Measurements from ENCODE around the gene NCOA7. TPM values are rescaled to one million over a fixed set of nuclear protein-coding genes. Genes with fewer than 3 reads are reported as not detected.
"Not testable (repeated sequence)": the region's sequence is repeated elsewhere in the genome, so short reads cannot be mapped to it uniquely, and the experiment has no call there.

Gene NCOA7
- polyA plus RNA-seq, 4 donors: 33.7 to 71.3 (median 53.5) TPM

DNA sequence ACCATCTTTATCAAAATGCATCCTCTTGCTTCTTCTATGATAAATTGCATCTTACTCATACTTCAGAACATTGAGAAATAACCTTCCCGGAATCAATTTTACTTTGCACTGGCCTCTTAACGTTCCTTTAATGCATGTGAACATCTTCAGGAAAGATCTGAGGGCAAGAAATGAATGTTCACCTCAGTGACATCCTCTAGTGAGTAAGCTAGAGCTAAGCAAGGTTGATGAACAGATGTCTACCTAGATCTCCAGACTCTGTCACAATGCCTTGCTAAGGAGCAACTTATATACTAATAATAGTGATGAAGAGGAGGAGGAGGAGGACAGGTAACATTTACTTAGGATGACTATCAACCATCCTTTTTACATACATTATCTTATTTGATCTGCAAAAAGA lies 149.0 kb downstream of the NCOA7 start:
- DNase-seq (ENCODE audit: low read depth in 4 of 4, low spot score in 2 of 4): no peak

DNA sequence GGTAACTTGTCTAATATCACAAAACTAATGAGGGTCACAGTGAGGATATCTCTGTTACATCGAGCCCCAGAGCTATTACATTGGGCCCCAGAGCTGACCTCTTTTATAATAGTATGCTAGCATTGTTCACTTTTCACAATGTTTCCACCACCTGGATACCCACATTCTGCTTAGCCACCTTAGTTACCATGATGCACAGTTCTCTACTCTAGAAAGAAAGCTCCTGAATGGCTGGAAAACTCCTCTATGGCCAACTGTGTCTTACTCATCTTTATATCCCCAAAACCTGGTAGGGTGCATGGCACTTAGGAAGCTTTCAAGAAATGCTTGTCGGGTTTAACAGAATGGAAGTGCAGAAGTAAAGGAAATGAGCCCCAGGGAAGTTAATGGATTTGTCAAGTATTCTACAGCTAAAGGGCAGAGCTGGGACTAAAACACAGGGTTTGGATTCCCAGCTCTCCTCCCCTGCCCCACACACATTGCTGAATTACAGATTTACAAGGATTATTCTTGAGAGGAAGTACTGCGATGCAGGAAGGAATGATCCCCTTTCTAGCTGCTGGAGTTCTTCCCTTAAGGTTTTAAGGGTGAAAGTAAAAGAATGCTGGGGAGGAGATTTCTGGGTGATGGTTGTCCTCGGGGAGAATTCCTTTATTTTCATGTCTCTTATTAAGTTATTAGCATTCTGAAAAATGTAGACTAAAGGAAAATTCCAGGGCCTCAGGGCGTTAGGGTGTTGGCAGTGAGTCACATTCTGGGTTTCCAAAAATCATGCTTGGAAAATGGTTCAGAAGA lies 149.7 kb downstream of the NCOA7 start:
- no peak for DNase-seq (ENCODE audit: low read depth in 4 of 4, low spot score in 2 of 4)

DNA sequence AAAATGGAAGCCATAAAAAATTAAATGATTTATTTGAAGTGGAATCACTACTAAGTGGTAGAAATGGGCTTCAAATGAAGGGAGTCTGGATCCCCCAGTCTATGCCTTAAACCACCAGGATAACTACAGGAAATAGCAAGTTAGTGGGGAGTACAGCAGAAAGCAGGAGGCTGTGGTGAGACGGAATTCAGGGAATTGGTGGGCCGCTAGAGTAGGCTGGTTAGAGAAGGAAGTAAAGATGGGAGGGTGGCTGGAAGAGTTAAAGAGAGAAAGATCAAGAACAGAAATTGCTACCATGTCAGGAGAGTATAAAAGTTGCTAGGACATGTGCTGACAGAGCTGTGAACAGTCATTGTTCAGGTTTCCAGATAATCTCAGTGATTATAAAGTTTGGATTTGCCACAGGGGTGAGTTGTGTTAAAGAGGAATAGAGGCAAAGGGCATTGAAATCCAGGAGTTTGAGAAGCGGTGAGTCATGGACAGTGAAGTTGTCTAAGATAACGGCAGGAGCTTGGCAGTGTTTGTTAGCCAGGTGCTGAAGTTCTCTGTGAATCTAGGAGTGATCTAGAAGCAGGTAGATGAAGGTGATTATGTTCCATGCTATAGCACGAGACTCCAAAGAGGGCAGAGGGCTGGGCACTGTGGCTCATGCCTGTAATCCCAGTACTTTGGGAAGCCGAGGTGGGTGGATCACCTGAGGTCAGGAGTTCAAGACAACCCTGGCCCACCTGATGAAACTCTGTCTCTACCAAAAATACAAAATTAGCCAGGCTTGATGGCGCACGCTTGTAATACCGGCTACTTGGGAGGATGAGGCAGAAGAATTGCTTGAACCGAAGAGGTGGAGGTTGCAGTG lies 152.1 kb downstream of the NCOA7 start:
- no peak for DNase-seq (ENCODE audit: low read depth in 4 of 4, low spot score in 2 of 4)

DNA sequence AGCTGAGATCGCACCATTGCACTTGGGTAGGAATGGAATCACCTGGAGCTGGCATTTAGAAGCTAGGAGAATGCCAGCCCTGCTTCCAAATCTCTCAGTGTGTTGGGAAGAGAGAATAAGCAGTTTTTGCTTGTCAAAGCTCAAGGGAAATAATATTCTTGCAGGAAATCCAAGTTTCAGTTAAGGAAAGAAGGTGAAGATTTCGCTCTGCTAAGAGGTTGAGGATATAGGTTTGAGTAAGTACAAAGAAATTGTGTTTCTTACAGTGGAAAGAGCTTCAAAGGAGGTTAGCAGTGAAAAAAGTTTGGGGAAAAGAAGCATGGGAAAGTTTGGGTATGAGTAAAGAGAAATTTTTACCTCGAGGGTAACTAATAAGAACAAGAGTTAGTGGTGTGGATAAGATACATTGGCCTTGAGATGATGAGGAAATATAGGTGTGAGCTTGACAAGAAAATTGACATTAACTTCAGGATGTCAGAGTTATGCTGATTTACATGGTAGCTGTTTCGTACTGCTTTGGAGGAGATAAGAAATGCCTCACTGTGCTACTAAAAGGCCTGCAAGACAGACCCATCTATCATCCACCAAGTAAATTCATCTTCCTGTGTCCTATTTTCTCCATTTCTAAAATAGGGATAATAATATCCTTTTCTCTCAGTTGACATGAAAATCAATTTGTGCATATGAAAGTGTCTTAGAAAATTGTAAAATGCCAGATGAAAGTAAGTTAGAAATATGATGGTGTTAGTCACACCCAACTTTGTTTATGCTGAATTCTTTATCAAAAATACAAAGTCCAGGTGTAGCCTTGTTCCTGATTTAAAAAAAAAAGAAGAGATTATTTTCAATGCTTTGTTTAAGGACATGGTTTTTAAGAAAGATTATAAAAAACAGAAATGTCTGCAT lies 153.0 kb downstream of the NCOA7 start:
- no peak for DNase-seq (ENCODE audit: low read depth in 4 of 4, low spot score in 2 of 4)

DNA sequence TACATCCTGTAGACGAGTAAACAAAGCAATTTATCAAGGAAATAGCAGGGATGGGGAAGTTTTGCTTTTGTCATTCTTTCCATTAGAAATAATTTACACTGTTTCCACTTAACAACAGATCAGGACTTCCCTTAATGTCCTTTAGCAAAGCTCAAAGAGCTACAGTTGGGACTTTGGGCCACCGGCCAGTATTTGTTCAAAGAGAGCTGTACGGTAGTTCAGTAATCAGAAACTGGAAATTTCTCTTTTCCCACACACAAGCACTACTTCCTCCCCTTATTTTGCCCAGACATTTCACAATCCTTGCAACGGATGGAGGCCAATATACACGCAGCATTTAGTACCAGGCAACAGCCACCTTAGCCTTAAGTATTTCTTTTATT lies 153.7 kb downstream of the NCOA7 start:
- DNase-seq (ENCODE audit: low read depth in 4 of 4, low spot score in 2 of 4): no peak

DNA sequence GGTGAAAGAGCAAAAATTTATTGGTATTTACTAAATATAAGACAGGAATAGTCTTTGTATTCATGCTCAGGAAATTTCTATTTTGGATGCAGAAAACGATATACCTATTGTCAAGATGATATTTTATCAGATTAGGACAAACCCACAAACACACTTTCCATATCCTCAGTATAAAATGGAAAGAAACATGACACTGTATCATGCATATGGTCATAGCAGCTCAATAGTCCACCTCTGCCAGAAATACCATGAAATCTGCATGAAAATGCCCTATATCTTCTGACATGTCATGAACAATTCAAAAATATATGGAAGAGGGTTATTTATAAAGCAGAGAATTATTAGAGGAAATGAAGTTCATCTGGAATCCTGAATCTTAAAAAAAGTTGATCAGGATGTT lies 154.1 kb downstream of the NCOA7 start:
- DNase-seq (ENCODE audit: low read depth in 4 of 4, low spot score in 2 of 4): no peak

DNA sequence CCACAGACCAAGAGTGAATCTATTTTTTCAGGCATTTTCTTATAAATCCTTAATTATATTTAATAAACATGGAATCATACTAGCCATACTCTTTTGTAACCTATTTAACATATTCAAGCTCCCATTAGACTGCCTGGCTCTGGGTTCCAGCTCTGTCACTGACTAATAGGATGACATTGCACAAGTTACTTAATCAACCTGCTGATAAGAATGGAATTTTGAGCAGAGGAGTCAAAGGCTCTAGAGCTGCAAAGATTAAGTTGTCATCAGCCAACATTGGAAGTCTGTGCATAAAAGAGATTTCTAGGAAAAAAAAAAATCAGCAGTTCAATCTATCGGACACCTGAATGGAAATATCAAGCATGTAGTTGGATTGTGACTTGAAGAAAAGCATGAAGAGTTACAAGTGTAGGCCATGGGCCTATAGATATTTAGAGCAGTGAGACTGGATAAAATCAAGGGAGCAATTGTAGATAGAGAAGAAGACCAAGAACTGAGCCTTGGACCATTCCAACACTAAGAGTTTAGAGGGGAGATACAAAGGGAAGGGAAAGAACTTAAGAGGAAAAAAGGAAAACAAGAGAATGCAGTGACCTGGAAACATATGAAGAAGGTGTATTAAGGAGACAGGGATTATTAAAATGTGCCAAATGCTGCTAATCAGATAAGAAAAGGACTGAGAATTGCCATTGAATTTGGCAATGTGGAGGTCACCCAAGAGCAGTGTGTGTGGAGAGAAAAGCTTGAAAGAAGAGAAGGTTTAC lies 154.8 kb downstream of the NCOA7 start:
- DNase-seq (ENCODE audit: low read depth in 4 of 4, low spot score in 2 of 4): no peak

DNA sequence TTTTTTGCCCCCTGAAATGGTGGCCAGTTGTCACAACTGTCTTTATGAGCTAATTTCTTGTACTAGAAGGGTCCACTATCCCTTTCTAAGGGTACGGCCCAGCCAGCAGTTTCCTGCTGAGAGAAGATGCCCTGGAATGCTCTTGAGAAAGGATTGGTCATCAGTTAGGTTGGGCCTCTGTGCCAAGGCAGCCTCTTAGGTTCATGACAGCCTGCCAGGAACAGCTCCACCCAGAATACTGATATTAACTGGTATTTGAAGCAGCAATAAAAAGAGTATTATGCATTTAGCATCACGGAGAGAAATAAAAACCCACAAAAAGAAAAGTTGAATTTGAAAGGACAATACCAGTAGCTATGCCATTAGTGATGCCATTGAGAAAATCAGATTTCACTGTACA lies 156.9 kb downstream of the NCOA7 start:
- no peak for DNase-seq (ENCODE audit: low read depth in 4 of 4, low spot score in 2 of 4)

DNA sequence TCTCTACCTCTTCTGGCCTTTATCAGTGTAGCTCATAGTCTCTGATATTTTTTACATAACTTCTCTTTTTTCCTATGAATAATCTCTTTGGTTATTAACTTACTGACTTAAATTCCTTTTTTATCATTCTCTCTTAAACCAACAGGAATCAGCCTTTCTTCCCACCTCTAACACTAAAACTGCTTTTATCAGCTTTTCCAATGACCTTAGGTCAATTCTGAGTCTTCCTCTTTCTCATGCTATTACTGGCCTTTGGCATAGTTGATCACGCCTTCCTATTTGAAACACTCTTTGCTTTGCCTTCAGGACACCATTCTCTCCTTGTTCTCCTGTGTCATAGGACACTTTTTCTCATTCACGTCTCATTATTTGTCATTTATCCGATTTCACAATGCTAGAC lies 157.7 kb downstream of the NCOA7 start:
- DNase-seq (ENCODE audit: low read depth in 4 of 4, low spot score in 2 of 4): no peak

DNA sequence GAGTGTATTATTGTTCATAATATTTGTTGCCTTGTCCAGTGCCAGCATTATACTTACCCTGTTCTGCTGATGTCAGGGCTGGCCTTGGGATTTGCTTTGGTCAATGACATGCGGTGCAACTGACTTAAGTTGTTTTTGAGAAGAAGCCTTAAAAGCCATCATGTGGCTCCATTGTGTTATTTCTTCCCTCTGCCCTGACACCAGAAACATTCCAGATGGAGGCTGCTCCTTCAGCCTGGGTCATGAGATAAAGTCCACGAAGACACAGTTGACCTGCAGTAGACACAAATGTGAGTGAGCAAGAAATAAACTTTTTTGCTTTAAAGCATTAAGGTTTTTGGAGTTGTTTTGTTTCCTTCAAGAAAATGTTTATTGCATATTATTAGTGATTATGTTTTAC lies 158.3 kb downstream of the NCOA7 start:
- DNase-seq (ENCODE audit: low read depth in 4 of 4, low spot score in 2 of 4): no peak

DNA sequence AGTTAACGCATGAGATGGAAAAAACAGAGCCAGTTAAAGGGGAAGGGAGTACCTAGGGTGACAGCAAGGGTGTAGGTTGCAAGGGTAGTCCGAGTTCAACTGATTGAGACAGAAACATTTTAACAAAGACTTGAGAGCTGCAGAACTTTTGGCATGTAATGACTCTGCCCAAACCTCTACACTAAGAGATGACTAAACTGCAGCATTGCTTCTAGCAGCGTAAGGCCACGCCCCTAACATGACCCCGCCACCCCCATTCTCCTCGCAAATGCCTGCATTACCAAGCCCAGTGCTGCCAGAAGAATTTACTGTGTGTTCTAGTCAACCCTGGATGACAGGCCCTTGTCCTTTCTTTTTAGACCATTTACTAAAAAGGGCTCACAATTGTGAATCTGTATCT lies 159.5 kb downstream of the NCOA7 start:
- DNase-seq (ENCODE audit: low read depth in 4 of 4, low spot score in 2 of 4): no peak

DNA sequence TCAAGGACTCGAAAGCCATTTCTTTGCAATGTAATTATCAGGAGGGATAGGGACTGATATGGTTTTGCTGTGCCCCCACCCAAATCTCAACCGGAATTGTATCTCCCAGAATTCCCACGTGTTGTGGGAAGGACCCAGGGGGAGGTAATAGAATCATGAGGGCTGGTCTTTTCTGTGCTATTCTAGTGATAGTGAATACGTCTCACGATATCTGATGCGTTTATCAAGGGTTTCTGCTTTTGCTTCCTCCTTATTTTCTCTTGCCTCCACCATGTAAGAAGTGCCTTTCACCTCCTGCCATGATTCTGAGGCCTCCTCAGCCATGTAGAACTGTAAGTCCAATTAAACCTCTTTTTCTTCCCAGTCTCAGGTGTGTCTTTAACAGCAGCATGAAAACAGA lies 160.0 kb downstream of the NCOA7 start:
- not testable (repeated sequence) for DNase-seq (ENCODE audit: low read depth in 4 of 4, low spot score in 2 of 4)

DNA sequence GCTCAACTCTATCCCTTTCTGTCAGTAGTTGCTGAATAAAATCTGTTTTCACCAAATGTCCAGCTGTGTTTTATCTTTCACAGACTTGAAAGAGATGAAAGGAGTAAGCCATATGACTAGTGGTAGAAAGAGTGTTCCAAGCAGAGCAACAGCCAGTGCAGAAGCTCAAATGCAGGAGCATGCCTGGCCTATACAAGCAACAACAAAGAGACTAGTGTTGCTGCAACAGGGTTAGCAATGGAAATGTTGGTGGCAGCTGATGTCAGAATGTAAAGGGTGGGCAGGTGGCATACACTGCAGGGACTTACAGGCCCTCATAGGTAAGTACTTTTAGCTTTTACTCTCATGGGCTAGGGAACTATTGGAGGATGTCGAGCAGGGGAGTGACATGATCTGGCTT lies 160.6 kb downstream of the NCOA7 start:
- DNase-seq (ENCODE audit: low read depth in 4 of 4, low spot score in 2 of 4): no peak

DNA sequence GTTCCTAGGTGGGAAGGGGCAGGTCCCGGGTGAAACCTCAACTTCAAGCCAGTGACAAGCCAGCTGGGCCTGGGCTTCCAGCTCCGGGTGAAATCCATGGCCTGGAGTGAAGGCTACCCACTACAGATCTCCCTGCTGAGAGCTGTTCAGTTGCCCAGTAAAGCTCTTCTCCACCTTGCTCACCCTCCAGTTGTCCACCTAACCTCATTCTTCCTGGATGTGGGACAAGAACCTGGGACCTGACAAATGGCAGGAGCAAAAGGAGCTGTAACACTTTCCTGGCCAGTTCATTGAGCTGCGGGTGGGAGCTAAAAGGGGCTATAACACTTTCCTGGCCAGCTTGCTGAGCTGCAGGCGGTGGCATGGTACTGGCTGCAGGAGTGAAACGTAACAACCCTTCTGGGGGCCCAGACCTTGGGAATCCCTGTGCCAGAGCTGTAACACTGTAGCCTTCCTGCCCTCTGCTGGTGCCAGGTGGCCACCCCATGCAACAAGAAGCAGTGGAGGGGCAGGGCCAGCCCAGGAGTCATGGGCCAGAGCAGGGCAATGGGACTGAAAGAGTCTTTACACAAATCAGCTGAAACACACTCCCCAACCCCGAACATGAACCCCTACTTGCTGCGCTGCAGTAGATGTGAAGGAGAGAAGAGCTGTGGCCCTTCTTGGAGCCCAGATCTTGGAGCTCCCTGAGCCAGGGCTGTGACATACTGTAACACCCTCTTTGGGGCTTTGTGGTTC lies 162.2 kb downstream of the NCOA7 start:
- DNase-seq (ENCODE audit: low read depth in 4 of 4, low spot score in 2 of 4): no peak

DNA sequence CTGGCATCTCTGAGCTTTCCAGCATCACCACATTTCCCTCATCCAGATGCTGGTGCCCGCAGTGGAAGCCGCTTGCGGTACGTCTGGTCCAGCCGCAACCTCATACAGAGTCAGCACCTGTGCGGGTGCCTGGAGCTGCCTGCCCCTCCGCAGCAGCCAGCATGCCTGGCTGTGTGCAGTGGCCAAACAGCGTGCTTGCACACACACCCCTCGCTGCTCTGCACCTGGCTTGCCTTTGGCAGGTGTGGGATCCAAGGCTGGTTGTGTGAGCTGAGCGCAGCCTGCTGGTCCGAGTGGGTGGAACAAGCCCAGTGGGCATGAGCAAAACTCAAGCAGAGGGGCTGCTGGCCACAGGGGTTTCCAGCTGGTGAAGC lies 162.7 kb downstream of the NCOA7 start:
- DNase-seq (ENCODE audit: low read depth in 4 of 4, low spot score in 2 of 4): no peak

DNA sequence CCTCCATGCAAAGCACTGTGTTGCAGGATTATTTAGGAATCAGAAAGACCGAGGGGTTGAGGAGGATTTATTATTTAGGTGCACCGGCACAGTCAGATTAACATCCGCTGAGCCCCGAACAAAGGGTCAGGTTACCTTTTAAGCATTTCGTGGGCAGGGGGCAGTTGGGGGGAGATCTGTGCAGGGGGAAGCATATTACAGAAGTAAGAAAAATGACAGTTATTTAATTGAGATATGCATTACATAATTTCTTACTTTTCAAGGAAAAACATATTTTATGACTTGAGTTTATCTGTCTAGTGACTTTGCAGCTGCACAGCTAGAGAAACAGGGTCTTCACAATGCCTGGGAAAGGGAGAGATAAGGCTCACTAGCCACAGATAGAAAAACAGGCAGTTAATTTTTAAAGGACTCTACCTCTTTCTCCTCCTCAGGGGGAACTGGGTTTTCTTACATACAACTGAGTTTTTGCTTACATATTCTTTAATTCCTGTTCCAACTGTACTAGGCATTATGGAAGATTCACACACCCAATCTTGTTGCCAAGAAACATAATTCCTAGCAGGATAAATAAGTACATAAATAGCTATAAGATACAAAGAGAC lies 164.1 kb downstream of the NCOA7 start:
- no peak for DNase-seq (ENCODE audit: low read depth in 4 of 4, low spot score in 2 of 4)

DNA sequence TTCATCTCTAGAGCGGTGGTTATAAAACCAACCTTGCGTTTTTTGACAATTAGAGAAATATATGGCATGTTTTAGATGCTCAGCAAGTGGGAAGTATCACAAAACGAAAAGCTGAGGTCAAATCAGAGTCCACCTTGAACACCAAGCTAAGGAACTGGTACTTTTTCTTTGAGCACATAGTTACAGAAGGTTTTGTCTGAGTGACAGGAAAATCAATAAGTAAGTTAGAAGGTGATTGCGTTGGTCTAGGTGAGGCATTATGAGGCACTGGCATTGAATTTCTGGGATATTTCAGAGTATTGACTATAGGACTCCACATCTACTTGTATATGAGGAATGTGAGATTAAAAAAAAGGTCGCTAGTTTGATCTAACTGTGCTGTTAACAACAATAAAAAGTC lies 165.2 kb downstream of the NCOA7 start:
- no peak for DNase-seq (ENCODE audit: low read depth in 4 of 4, low spot score in 2 of 4)

DNA sequence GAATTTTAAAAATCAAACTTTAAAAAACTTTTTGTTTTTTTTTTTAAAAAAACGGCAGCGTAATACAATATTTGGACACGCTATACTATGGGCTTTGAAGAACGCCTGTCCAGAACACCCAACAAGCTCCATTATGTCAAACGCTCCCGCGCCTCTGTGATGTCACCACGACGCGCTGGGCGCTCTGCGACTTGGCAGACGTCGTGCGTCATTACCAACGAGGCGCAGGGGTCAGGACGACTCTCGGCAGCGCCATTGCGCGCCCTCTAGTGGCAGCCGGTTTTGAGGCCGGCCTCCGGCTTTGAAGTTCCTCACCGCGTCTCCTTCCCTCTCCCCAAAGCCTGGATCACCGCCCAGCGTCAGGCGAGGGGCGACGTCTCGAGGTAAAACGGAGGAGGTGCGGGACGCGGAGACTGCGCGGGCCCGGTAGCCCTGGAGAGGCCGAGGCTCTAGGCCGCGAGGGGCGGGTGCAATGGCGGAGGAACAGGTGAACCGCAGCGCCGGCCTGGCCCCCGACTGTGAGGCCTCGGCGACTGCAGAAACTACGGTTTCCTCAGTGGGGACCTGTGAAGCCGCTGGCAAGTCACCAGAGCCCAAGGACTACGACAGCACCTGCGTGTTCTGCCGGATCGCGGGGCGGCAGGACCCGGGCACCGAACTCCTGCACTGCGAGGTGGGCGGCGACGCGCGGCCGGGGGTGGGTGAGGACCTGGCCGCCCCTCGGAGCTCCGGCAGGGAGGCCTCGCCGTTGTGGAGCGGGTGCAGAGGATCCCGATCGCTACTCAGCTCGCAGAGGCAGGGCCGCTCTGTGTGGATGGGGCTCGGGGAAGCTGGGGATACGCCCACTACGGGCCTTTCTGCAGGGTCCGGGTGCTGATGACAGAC lies 166.0 kb downstream of the NCOA7 start, which contains the start of gene HINT3:
Gene HINT3, plus strand, starts transcription at position 265 of the 885 bp plus-strand sequence. Its CDS starts 208 bp downstream, at position 473.
- peak; percentile 93 to 98 (median 96) for DNase-seq (ENCODE audit: low read depth in 4 of 4, low spot score in 2 of 4)
